ENCODE measurements around the gene TMEM164. TPM values are rescaled to one million over a fixed set of nuclear protein-coding genes. Genes with fewer than 3 reads are reported as not detected.

TMEM164 gene
- total RNA-seq, 1 donor from 2014 or later = 39.9 TPM

DNA sequence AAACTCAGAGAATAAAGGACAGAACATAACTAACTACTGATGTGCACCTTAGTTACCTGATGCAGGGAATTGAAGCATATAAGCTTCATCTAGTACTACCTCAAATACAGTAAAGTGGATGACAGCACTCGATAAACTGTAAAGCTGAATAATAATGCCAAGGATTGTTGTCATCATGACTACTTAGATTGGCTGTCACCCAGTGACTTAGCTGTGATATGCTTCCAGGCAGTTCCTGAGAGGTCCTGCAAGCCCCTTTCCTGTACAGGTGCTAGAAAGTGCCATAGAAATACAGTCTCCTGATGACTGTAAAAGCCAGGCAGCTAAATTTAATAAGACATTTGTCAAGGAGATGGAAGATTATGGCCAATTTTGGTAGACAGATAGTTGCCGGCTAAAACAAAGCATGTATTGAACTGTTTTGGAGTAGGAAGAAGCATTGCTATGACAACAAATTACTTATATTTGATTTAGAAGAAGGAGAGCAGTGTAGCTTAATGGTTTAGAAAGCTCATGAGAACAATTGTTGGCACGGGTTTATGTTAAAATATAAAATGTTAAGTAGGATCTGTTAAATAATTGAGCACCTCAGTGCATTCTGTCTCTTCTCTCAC, 29.7 kb downstream of the TMEM164 start:
- intact Hi-C loops (cut with DNase I) = no loop called here
- DNase-seq (ENCODE audit: low spot score) = no peak

DNA sequence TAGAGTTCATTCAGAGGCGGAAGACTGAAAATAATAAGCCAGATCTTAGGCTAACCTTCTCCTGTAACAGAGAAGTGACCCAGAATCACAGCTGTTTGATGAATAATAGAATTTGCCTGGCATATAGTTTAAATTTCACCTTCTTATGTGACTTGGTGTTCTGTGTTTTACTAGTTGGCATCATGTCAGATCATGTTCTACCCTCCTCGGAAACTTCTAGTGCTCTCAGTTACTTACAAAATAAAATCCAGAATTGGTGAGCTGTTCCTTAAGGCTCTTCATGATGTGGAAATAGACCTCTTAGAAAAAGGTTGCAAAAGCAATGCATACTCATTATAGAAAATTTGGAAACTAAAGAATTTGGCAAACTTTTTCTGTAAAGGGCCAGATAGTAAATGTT, 31.1 kb downstream of the TMEM164 start:
- no peak for DNase-seq (ENCODE audit: low spot score)
- intact Hi-C loops (cut with DNase I) = no loop called here

DNA sequence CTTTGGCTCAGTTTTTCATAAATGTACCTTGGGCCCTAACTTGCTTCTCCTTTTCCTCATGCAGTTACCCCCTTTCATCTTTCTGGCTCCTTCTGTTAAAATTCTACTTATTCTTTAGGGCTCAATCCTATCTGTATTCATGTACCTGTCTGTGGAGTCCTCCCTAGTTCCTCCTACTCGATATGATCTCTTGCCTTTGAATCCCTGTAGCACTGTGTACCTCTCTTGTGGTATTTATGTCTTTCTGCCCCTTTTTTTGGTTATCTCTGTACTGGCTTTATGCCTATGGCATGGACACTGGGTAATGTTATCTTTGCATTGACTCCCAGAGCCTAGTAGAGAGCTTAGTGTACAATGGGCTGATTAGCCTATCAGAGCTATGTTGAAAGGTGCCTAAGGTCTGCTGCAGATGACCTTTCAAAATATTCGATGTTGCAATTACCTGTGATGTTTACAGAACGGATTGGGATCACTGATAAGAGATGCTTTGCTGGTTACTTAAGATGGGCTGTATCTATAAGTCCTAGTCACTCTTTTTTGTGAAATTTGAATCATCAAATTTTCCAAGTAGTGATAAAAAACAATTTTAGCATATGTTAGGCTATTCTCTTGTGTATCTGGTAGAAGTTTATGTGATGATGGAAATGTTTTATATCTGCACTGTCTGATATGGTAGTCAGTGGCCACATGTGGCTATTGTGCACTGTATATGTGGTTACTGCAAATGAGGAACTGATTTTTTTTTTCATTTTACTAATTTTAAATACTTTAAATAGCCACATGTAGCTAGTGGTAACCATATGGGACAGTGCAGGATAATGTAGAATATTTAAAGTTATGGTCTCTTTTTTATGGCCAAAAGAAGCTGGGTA, 33.5 kb downstream of the TMEM164 start:
- intact Hi-C loops (cut with DNase I) = no loop called here
- DNase-seq (ENCODE audit: low spot score) = no peak

DNA sequence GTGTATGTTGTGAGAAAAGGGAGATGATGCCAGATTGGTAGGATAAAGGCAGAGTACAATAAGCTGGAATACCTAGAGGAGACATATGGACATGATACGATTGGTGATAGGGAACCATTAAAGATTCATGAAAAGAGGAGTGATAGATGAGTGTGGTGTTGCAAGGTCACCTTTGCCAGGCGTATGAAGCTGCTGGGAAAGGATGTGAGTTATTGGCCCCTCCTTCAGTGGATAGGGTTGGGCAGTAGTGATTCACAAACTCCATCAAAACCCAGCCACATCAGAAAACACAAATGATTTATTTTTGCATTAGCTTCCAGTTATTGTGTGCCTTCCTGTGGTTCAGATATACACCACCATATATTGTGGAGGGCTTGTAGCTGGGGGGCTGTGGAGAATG, 34.3 kb downstream of the TMEM164 start:
- DNase-seq (ENCODE audit: low spot score) = no peak
- intact Hi-C loops (cut with DNase I) = no loop called here

DNA sequence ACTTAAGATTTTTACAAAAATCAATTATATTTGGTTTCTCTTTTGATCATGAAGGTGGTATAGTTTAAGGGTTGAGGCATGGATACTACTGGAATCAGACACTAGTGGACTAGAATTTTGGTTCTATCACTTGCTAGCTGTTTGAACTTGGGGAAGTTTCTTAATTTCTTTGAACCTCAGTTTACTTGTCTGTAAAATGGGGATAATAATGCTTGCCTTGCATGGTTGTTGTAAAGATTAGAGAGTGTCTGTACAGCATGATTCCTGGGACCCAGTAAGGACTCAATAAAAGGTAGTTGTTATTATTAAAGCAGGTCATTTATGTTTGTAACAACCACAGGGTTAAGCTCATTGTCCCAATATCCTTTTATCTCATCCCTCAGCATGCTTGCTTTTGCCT, 36.0 kb downstream of the TMEM164 start:
- DNase-seq (ENCODE audit: low spot score) = no peak
- intact Hi-C loops (cut with DNase I) = no loop called here

DNA sequence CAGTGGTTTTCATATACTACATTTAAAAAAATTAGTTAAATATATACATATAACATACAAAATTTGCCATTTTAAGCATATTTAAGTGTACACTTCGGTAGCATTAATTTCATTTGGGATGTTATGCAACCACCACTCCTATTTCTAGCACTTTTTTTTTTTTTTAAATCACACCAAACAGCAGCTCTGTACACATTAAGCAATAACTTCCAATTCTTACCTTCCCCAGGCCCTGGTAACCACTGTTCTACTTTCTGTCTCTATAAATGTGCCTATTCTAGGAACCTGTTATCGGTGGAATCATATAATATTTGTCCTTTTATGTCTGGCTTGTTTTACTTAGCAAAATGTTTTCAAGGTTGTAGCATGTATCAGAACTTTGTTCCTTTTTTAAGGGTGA, 39.1 kb downstream of the TMEM164 start:
- intact Hi-C loops (cut with DNase I) = loop anchor here (10.0 kb wide), 1 partner anchor 103 kb away; no protein-coding TSS in a partner anchor
- no peak for DNase-seq (ENCODE audit: low spot score)

DNA sequence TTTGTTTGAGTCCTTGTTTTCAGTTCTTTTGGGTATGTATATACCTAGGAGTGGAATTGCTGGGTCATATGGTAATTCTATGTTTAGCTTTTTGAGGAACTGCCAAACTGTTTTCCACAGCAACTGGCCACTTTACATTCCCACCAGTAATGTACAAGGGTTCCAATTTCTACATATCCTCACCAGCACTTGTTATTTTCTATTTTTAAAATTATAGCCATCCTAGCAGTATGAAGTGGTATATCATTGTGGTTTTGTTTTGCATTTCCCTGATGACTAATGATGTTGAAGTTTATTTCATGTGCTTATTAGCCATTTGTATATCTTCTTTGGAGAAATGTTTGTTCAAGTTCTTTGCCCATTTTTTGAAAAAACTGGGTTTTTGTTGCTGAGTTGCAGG, 39.6 kb downstream of the TMEM164 start:
- no peak for DNase-seq (ENCODE audit: low spot score)
- intact Hi-C loops (cut with DNase I) = loop anchor here (10.0 kb wide), 1 partner anchor 102 kb away; no protein-coding TSS in a partner anchor

DNA sequence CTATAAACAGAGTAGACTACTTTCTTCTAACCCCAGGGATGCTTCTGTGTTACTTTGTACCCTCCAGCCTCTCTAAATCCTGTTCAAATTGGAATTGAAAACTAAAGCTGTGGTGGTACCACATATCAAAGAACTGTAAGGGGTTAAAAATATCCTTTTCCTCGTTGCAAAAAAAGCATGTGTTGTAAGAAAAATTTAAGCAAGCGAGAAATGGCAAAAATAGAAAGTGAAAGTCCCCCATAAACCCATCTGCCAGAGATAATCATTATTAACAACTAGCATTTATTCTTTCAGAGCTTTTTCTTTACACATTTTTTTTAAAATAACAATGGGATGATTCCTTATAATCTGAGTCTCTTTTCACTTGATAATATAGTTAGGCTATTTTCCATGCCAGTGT, 40.6 kb downstream of the TMEM164 start:
- DNase-seq (ENCODE audit: low spot score) = no peak
- intact Hi-C loops (cut with DNase I) = loop anchor here (10.0 kb wide), 1 partner anchor 101 kb away; no protein-coding TSS in a partner anchor

DNA sequence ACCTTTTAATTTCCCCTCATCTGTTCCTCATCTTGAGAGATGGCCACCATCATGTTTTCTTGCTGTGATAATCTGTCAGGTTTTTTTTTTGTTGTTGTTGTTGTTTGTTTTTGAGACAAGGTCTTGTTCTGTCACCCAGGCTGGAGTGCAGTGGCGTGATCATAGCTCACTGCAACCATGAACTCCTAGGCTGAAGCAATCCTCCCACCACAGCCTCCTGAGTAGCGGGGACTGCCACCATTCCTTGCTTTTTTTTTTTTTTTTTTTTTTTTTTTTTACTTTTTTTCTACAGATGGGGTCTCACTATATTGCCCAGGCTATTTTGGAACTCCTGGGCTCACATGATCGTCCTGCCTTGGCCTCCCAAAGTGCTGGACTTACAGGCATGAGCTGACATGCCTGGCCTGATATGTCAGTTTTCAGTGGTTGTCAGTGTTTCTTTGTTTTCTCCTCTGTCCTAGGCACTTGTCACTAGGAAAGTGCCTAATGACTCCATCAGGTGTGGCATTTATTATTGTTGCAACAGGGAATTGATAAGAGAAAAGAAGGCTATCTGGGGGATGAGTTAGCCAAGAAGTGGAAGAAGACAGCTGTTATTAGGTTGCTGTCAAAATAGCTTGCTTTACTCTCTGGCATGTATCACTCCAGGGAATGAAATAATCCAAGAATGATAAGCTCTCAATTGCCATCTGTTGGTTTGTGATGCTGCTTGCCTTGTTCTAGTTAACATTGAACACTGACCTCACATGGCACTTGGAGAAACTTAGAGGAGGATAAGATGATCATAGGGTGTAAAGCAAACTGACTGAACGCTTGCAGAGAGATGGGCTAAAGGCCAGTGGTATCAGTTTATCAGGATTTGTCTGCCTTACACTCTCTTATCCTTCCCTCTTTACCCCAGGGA, 41.7 kb downstream of the TMEM164 start:
- intact Hi-C loops (cut with DNase I) = loop anchor here (10.0 kb wide), 1 partner anchor 100 kb away; no protein-coding TSS in a partner anchor
- no peak for DNase-seq (ENCODE audit: low spot score)

DNA sequence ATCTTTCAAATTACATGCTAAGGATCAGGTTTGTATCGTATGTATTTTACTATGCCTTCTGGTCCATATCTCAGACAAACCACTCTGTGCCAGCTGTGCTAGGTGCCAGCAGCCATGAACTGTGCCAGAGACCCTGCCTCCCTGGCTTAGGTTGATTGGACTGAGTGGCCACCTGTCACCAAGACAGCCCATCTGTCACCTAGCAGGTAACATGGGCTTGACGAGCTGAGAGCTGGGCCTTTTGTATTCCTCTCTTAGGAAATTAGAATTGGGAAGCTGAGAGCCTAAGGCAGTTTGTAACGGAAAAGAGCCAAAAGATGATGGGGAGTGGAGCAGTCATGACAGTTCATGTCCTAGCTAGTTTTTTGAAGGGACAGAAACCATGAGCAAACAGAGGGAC, 42.5 kb downstream of the TMEM164 start:
- no peak for DNase-seq (ENCODE audit: low spot score)
- intact Hi-C loops (cut with DNase I) = loop anchor here (10.0 kb wide), 1 partner anchor 99 kb away; no protein-coding TSS in a partner anchor

DNA sequence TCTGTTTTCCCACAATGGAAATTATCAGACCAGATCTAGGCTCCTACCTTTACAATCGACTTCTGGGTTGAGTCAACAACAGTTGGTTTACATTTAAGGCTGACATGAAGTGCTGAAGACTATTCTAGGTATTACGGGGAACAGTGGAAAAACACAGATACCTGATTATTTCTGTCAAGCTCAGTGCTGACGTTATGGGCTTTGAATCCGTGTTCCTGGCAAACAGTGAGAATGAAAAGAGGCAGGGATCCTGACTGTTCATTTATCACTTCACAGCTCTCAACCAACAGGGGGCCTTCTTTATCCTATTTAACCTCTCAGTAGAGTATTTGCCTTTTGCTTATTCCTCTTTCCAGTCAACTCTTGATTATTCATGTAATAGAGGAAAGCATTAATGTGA, 43.1 kb downstream of the TMEM164 start:
- intact Hi-C loops (cut with DNase I) = loop anchor here (2.0 to 10.0 kb wide), 2 partner anchors 19 to 99 kb away; no protein-coding TSS in a partner anchor
- no peak for DNase-seq (ENCODE audit: low spot score)

DNA sequence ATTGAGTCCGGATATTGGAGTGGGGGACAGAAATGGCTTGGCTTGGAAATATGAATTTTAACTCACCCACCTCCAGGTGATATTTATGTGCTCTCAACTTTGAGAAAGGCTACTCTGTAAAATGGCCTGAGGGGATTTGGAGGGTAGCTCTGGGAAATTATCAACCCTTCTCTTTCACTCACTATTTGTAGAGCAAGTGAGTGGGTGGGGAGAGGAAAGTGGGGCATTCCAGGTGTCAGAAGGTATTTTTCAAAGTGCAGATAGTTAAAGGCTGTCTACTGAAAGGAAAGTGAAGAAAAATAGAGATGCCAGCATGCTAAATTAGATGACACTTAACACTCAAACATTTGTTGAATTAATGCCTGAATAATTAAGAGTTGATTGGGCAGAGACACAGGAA, 44.1 kb downstream of the TMEM164 start:
- intact Hi-C loops (cut with DNase I) = loop anchor here (2.0 to 10.0 kb wide), 2 partner anchors 18 to 98 kb away; no protein-coding TSS in a partner anchor
- DNase-seq (ENCODE audit: low spot score) = no peak

DNA sequence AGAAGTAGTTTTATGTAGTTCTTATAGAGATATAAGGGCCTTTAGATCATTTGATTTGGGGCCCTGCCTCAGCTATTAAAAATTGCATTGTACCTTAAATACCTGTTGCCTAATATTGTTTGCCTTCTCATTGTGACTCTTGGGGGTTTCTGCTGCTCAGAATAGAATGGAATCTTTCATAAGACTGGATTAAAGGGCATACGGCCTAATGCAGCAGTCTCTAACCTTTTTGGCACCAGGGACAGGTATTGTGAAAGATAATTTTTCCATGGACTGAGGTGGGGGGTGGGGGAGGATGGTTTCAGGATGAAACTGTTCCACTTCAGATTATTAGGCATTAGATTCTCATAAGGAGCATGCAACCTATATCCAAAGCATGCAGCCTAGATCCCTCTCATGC, 46.2 kb downstream of the TMEM164 start:
- DNase-seq (ENCODE audit: low spot score) = no peak
- intact Hi-C loops (cut with DNase I) = loop anchor here (10.0 kb wide), 1 partner anchor 96 kb away; no protein-coding TSS in a partner anchor

DNA sequence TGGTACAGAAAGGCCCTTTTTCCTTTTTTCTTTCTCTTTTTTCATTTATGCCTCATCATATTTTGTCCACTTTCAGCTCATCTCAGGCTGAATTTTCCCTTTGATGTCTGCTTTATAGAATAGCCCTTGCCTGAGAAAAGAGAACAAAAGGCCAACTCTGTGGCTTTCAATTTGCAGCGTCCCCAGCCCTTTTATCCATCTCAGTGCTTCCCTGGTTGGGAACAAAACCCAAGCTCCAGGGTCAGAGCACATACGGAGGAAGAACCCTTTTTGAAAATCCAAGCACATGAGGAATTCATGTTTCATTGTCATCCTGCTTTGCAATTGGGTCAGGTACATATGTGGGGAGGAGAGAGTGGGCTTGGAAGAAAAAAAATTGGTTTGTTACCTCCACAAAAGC, 47.5 kb downstream of the TMEM164 start:
- no peak for DNase-seq (ENCODE audit: low spot score)
- intact Hi-C loops (cut with DNase I) = no loop called here

DNA sequence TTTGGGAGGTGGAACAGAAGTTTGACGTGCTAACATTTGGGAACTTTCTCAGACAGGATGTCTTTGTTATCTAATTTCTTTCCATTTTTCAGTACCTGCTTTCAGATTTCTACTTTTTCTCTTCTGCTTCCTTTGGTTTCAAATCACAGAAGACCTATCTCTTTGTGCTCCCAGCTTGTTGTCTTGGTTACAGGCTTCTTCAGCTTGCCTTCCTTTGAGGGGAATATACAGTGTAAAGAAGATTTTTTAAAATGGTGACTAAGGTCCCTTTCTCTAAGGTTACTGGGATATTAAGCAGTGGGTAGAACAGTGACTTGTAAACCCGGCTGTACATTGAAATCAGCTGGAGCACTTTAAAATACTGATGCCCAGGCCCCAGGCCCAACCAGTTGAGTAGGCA, 48.0 kb downstream of the TMEM164 start:
- no peak for DNase-seq (ENCODE audit: low spot score)
- intact Hi-C loops (cut with DNase I) = no loop called here

DNA sequence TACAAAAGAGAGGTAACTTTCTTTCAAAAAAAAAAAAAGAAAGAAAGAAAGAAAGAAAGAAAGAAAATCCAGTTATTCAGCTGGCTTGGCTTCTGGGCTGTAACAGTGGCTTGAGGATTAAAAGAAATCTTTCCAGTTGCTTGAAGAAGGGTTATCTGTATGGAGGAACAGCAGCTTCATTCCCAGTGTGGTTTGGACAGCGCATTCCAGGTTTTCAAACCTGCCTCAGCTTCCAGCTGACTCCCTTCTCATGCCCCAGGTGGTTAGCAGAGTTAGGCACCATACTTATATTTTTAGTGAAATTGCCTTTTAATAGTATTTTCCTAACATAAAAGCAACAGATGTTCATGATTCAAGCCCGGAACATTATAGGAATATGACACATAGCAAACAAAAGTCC, 48.6 kb downstream of the TMEM164 start:
- intact Hi-C loops (cut with DNase I) = no loop called here
- no peak for DNase-seq (ENCODE audit: low spot score)

DNA sequence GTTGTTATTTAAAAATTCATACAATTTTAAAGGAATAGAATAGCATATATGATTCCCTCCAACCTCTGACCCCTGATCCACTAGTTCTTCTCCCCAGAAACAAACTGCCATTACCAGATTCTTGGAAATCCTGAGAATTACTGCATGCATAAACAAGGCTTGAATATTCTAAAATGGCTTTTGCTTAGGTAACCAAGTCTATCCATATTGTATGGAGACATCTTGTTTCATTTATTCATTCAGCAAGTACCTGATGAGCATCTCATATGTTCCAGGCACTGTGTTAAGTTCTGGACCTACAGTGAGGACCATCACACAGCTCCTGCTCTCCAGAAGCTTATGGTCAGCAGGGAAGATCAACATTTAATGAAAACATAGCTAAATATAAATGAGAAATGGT, 49.4 kb downstream of the TMEM164 start:
- intact Hi-C loops (cut with DNase I) = no loop called here
- no peak for DNase-seq (ENCODE audit: low spot score)

DNA sequence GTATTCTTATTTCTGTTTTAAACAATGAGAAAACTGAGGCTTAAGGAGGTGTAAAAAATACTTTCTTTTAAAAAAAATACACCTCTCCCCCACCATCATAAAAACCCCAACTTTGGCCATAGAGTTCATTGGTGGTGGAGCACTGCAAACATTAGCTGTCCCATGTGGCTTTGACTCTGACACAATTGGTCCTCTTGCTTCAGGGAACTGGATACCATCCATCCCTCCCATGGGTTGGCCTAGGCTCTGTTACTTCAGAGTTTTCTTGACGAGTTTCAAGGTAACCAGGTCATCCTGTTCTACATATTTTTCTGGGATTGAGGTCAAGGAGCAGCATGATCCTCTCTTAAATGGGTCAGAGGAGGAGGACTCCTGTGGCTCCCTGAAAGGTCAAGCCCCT, 50.5 kb downstream of the TMEM164 start:
- intact Hi-C loops (cut with DNase I) = no loop called here
- no peak for DNase-seq (ENCODE audit: low spot score)

DNA sequence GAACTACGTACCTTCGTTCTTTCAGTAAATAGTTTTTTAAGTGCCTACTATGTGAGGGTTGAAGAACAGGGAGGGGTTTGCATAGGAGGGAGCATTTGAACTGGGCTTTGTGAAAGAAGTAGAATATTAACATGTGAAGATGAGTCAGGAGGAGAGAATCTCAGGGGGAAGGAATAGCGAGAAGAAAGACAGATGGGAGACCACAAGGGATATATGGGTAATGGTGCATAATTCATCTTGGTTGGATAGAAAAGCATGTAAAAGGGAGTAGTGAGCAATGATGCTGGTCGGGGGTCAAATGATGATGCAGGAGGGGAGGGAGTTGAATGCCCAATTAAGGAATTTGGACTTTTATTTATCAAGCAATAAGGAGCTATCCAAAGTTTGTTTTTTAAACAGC, 52.7 kb downstream of the TMEM164 start:
- intact Hi-C loops (cut with DNase I) = no loop called here
- DNase-seq (ENCODE audit: low spot score) = no peak

DNA sequence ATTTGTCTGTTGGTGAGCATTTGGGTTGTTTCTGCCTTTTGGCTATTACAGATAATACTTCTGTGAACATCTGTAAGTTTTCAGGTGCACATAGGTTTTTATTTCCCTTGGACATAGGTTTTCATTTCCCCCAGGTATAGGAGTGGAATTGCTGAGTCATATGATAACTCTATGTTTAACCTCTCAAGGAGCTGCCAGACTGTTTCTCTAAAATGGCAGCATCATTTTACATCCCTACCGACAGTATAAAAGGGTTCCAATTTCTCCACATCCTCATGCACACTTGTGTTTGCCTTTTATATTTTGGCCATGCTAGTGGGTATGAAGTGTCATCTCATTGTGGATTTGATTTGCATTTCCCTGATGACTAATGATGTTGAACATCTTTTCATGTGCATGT, 53.5 kb downstream of the TMEM164 start:
- no peak for DNase-seq (ENCODE audit: low spot score)
- intact Hi-C loops (cut with DNase I) = no loop called here
